GM12864 (cell line): ENCODE measurements around the gene FCHSD2.

Experiments used
- DNase-seq: peaks from one replicate; pipeline ENCODE4 v3.0.0-alpha.2; 2011; ENCODE audit warnings: low read depth
- H3K4me3 ChIP-seq: 2 replicates; pipeline ENCODE4 v1.5.1; 2011; ENCODE audit warnings: mild to moderate bottlenecking, low read depth, low read length, control low read depth
- TF ChIP-seq, protein P1 (sequence below): IDR thresholded peaks from 2 replicates; pipeline ENCODE4 v1.5.1; 2011; ENCODE audit warnings: low read depth, mild to moderate bottlenecking, moderate library complexity, low read length, control low read depth, inconsistent platforms; ENCODE audit errors: missing control alignments

FCHSD2 gene

DNA sequence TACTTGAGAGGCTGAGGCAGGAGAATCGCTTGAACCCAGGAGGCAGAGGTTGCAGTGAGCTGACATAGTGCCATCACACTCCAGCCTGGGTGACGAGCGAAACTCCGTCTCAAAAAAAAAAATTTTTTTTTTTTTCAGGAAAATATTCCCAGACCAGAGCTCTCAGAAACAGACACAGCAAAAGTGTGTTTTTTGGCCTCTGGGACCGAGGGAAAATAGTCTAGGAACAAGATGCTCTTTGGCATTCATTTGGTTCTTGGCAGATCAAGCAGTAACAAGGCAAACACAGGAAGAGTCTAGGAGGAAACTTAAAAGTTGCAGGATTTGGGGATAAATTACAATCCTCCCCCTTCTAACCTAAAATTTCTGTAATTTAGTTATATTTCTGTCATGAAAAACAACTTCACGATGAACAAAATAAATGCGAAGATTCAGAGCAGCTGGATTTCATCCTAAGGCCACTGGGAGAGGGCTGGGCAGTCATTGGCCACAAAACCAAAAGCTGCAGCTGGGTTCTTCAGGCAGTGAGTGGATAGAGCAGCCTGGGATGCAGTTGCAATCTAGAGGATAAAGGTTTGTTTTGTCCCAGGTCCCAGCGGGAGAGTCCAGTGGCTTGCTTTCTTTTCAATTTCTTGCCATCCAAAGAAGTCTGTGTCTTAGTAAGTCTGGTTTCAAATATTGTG is 308.2 kb downstream of the FCHSD2 start:
- TF ChIP-seq, protein P1, sequence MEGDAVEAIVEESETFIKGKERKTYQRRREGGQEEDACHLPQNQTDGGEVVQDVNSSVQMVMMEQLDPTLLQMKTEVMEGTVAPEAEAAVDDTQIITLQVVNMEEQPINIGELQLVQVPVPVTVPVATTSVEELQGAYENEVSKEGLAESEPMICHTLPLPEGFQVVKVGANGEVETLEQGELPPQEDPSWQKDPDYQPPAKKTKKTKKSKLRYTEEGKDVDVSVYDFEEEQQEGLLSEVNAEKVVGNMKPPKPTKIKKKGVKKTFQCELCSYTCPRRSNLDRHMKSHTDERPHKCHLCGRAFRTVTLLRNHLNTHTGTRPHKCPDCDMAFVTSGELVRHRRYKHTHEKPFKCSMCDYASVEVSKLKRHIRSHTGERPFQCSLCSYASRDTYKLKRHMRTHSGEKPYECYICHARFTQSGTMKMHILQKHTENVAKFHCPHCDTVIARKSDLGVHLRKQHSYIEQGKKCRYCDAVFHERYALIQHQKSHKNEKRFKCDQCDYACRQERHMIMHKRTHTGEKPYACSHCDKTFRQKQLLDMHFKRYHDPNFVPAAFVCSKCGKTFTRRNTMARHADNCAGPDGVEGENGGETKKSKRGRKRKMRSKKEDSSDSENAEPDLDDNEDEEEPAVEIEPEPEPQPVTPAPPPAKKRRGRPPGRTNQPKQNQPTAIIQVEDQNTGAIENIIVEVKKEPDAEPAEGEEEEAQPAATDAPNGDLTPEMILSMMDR: no peak
- H3K4me3 ChIP-seq: no peak overlapping the region
- no peak for DNase-seq

DNA sequence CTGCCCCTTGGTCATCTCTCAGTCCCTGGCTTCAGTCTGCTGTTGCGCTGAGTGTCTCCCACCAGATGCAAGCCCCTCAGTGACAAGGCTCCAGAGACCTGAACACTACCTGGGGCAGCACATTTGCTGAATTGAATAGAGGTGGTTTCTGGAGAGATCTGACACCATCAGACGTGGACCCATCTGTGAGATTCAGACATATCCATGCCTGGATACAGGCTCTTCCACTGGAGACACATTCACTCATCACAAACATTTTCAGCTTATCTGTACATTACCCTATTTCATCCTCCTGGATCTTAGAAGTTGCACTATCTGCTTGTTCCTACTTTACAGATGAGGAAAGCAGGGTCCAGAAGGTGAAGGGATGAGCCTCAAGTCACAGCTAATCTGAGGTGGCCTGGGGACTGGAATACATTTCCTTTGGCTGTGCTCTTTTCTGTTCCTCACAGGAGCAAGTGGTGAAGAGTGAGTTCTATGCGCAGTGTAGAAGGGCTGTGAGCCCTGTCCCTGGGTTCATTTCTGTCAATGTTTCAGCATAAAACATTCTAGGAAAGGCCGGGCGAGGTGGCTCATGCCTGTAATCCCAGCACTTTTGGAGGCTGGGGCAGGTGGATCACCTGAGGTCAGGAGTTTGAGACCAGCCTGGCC is 308.9 kb downstream of the FCHSD2 start:
- no peak overlapping the region for H3K4me3 ChIP-seq
- TF ChIP-seq, protein P1: no peak
- DNase-seq: no peak

DNA sequence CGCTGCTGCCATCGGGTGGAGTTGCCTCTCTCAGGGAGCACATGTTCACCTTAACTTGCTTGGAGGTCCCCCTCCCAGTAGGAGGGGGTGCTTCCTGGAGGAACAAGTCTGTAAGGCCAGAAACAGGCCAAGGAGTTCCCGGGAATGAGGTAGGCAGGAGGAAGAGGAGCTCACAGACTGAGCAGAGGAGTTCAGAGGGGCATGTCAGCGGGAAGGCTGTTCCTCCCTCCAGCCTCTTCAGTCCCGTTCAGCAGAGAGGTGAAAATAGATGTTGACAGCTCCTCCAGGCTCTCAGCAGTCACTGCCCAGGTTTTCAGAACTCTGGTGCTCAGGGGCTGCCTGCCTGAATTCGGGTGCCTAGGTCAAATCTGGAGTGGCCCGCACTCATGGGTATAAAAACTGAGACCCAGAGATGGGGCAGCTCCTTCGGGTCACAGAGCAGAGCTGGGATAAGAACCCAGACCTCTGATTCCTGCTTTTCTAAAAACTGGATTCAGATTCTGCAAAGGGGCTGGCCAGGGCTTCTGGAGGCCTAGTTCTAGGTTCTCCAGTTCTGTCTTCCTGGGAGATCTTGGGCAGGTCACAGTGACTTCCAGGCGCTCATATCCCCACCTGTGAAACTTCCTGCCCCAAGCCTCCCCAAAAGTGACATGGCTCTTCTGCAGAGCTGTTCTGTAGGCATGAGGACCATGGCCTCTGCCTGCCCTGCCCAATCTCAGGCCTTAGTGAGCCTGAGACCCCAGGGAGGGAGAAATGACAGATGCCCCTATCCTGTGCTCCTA is 309.6 kb downstream of the FCHSD2 start:
- TF ChIP-seq, protein P1: no peak
- no peak overlapping the region for H3K4me3 ChIP-seq
- DNase-seq: no peak

DNA sequence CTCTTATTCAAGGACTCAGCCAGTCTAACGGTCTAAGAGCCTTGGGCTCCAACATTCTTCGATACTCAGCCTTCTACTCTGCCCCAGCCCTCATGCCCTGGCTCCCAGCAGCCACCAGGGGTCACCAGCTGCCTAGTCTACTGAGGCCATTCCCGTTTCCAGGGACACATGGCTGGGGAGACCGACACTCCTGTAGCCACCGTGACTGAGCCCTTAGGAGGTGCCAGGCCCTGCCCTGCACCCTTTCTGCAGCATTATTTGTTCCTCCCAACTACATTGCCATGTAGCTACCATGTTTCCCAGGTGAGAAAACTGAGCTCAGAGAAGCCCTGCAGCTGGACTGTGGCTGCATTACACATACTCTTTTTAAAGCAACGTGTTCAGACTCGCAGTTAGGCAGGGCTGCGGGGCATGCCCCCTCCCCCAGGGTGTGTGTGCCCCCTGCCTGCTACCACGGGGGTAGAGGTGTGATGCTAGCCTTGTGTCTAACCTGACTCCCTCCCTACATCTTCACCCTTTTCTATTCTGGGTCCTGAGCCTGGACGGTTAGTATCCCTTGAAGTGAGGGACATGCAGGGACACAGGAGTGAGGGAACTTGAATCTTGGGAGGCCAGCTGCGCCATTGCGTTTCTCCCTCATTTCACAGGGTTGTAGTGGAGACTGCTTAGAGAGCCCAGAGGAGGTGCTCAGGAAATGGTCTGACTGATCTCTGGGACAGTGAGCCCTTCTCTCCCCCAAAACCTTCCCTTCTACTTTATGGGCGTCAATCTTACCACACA is 310.4 kb downstream of the FCHSD2 start:
- no peak for DNase-seq
- TF ChIP-seq, protein P1: peak; percentile 89
- no peak overlapping the region for H3K4me3 ChIP-seq

DNA sequence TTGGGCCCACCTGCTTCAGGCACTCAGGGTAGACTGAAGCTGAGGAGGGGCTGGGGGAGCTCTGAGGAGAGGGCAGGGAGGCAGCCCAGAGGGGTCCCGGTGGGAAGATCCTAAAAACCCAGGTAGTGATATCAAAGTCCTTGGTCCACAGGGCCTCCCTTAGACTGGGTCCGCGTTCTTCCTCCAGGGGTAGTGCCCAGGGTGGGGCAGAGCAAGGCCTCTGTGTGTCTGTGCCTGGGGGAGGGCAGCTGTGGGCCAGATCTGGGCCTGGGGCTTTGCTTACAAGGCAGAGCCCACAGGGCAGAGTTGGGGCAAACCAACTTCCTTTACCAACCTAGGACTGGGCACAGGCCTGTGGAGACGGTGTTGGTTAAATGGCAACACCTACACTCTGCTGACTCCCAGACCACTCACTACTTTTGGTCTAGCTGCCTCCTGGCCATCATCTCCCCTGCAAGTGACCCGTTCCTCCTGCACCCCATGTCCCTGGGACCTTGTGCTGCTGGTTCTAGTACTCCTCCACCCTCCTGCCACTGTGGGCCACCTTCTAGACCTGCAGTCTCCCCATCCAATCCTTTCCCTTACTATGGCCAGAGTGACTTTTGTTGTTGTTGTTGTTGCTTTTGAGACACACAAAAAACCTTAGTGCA is 312.1 kb downstream of the FCHSD2 start:
- TF ChIP-seq, protein P1: no peak
- H3K4me3 ChIP-seq: no peak overlapping the region
- DNase-seq: no peak

DNA sequence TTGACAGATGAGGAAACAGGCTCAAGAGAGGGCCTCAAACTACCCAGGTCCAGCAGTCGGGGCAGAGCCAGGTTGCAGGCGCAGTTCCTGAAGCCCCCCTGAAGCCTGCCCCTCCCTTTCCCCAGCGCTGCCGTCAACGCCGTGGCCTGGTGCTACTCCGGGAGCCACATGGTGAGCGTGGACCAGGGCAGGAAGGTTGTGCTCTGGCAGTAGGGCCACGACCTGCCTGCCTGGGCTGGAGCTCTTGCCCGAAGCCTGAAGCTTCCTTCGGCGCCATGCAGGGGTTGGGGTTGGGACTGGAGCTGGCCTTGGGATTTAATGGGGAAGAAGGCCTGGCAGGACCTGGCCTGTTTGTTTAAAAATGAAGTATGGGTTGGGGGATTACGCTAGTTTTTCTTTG is 312.9 kb downstream of the FCHSD2 start:
- H3K4me3 ChIP-seq: no peak overlapping the region
- no peak for DNase-seq
- TF ChIP-seq, protein P1: no peak
